Gastroesophageal sphincter (tissue), 4 donors: ENCODE results near the gene MADD. TPM values are rescaled to one million over a fixed set of nuclear protein-coding genes. Genes with fewer than 3 reads are reported as not detected.

Experiments used
- ATAC-seq: fragments of 150-250 bp; one replicate; pipeline ENCODE4 v1.9.1; 2016; ENCODE audit warnings: mild to moderate bottlenecking, moderate library complexity
- H3K27ac ChIP-seq, 4 donors: fragments of 200-600 bp; sonication (generic) in 3 of 4; 1 replicate in 3 of 4; 2 replicates in 1 of 4; pipeline ENCODE4 v1.5.1; 2016 to 2019
- H3K27me3 ChIP-seq: fragments of 200-600 bp; sonication (generic); one replicate; pipeline ENCODE4 v1.5.1; 2019
- H3K36me3 ChIP-seq, 2 donors: fragments of 200-600 bp; sonication (generic); one replicate each; pipeline ENCODE4 v1.5.1; 2019; ENCODE audit warnings: control low read depth in 1 of 2
- H3K4me1 ChIP-seq, 3 donors: fragments of 200-600 bp; sonication (generic); 1 replicate in 2 of 3; 2 replicates in 1 of 3; pipeline ENCODE4 v1.5.1; 2016 to 2019; ENCODE audit warnings: control low read depth in 2 of 3
- H3K4me3 ChIP-seq, 2 donors: fragments of 200-600 bp; sonication (generic); one replicate each; pipeline ENCODE4 v1.5.1; 2019; ENCODE audit warnings: mild to moderate bottlenecking in 1 of 2, moderate library complexity in 1 of 2
- H3K9me3 ChIP-seq, 3 donors: fragments of 200-600 bp; sonication (generic); one replicate each; pipeline ENCODE4 v1.5.1; 2017 to 2019; ENCODE audit warnings: control low read depth in 2 of 3
- CTCF ChIP-seq, 4 experiments: fragments of 200-600 bp in 2 of 4; fragments of 450-650 bp in 2 of 4; sonication (generic) in 1 of 4; IDR thresholded peaks; one replicate each; pipeline ENCODE4 v1.5.1; 2017 to 2019; ENCODE audit warnings: antibody characterized with exemption in 4 of 4, mild to moderate bottlenecking in 2 of 4, moderate library complexity in 2 of 4
- EP300 ChIP-seq: sonication (generic); formaldehyde crosslinking; IDR thresholded peaks from one replicate; pipeline ENCODE4 v1.6.1; 2017; ENCODE audit warnings: antibody characterized with exemption, mild to moderate bottlenecking
- POLR2A ChIP-seq, 2 donors: fragments of 450-650 bp; IDR thresholded peaks; one replicate each; pipeline ENCODE4 v1.6.1; 2017; ENCODE audit warnings: antibody characterized with exemption in 2 of 2, mild to moderate bottlenecking in 2 of 2, moderate library complexity in 1 of 2
- POLR2AphosphoS5 ChIP-seq: sonication (generic); formaldehyde crosslinking; IDR thresholded peaks from one replicate; pipeline ENCODE4 v1.6.1; 2017; ENCODE audit warnings: antibody characterized with exemption
- WGBS, 2 donors: methylation state at CpG; one replicate each; pipeline ENCODE4 v1.1.5; 2018; ENCODE audit warnings: low coverage in 1 of 2; 5-methylcytosine and 5-hydroxymethylcytosine counted together
- total RNA-seq, 4 donors: library from RNA; depleted of rRNA; stranded (reverse); fragments of >200 nt; gene quantifications; one replicate each; pipeline ENCODE4 v1.1.0, GENCODE V29; 2016

Gene MADD
- total RNA-seq, 4 donors from 2014 or later, result 23.7 to 33.9 (median 29.4) TPM

GRCh38 chr11:47259232-47259977 is 10.5 kb upstream of the MADD start:
- peak in 3 of 4 experiments; percentile 35 to 59 (median 42) for TF ChIP-seq CTCF (IDR thresholded peaks at IDR 0.05)
- no peak for TF ChIP-seq POLR2AphosphoS5
- TF ChIP-seq EP300, result no peak
- TF ChIP-seq POLR2A (IDR thresholded peaks at IDR 0.05), result no peak
- H3K27ac ChIP-seq, result peak overlapping the region in 1 of 4 donors; percentile 35
- H3K9me3 ChIP-seq, result no peaks in the 10 kb centered on the region
- H3K4me1 ChIP-seq, result peaks cover 0 to 56% (median 41%) of the 10 kb centered on the region in 3 donors
- H3K4me3 ChIP-seq, result no peak overlapping the region
- no peak for ATAC-seq
- WGBS, 2 donors, result 45 to 87% methylated on average over 3 to 4 of the region's 10 CpGs
- no peaks in the 10 kb centered on the region for H3K27me3 ChIP-seq
- peaks cover 0 to 14% of the 10 kb centered on the region in 2 donors for H3K36me3 ChIP-seq

- no peak for ATAC-seq
- no peaks in the 10 kb centered on the region for H3K9me3 ChIP-seq
- 87 to 89% methylated on average over 7 to 8 of the region's 19 CpGs for WGBS, 2 donors
- no peak overlapping the region for H3K4me3 ChIP-seq
- TF ChIP-seq CTCF (IDR thresholded peaks at IDR 0.05) (no peak), EP300 (no peak), POLR2AphosphoS5 (no peak), POLR2A (IDR thresholded peaks at IDR 0.05) (no peak)
- peaks cover 0 to 14% of the 10 kb centered on the region in 2 donors for H3K36me3 ChIP-seq
- H3K4me1 ChIP-seq, result peaks cover 0 to 46% (median 32%) of the 10 kb centered on the region in 3 donors
- H3K27me3 ChIP-seq, result no peaks in the 10 kb centered on the region
- H3K27ac ChIP-seq, result no peak overlapping the region
Measured at GRCh38 chr11:47260366-47260765, 9.6 kb upstream of the MADD start.

- ATAC-seq, result no peak
- H3K4me3 ChIP-seq, result no peak overlapping the region
- H3K36me3 ChIP-seq, result peaks cover 0 to 14% of the 10 kb centered on the region in 2 donors
- WGBS, 2 donors, result 78% methylated on average over 5 of the region's 22 CpGs; no CpG with 5 or more reads in 1 of the 2 donors
- no peak for TF ChIP-seq CTCF (IDR thresholded peaks at IDR 0.05)
- H3K27me3 ChIP-seq, result no peaks in the 10 kb centered on the region
- peaks cover 0 to 37% (median 26%) of the 10 kb centered on the region in 3 donors for H3K4me1 ChIP-seq
- H3K9me3 ChIP-seq, result no peaks in the 10 kb centered on the region
- no peak overlapping the region for H3K27ac ChIP-seq
Measured at GRCh38 chr11:47261291-47261800, 8.6 kb upstream of the MADD start.

- 79% methylated on average over 4 of the region's 6 CpGs; no CpG with 5 or more reads in 1 of the 2 donors for WGBS, 2 donors
- ATAC-seq, result no peak
- H3K4me1 ChIP-seq, result peaks cover 0 to 26% (median 11%) of the 10 kb centered on the region in 3 donors
Measured at GRCh38 chr11:47264119-47264518, 5.8 kb upstream of the MADD start.

More at GRCh38 chr11:47264119-47264518, 5.8 kb upstream of the MADD start:
- peaks cover 0 to 14% of the 10 kb centered on the region in 2 donors for H3K36me3 ChIP-seq
- H3K4me3 ChIP-seq, result no peak overlapping the region
- no peaks in the 10 kb centered on the region for H3K9me3 ChIP-seq
- no peaks in the 10 kb centered on the region for H3K27me3 ChIP-seq
- no peak overlapping the region for H3K27ac ChIP-seq
- TF ChIP-seq POLR2AphosphoS5 (no peak), CTCF (IDR thresholded peaks at IDR 0.05) (no peak)
